SK-N-SH (cell line): ENCODE measurements around the gene PCSK2.

Experiments
- CHD2 ChIP-seq: fragments of 150-350 bp; IDR thresholded peaks from 2 replicates; pipeline ENCODE4 v1.6.1; 2018; ENCODE audit warnings: low read length; ENCODE audit not compliant: partially characterized antibody
- CTCF ChIP-seq: fragments of 200-600 bp; sonication (generic); IDR thresholded peaks from 2 replicates; pipeline ENCODE4 v1.6.1; 2017; ENCODE audit warnings: antibody characterized with exemption, mild to moderate bottlenecking, moderate library complexity
- EP300 ChIP-seq, 2 experiments: IDR thresholded peaks; 2 replicates each; pipeline versions ENCODE4 v1.4.0 to v1.6.1; 2012; ENCODE audit warnings: borderline replicate concordance in 1 of 2, low read depth in 1 of 2, low read length in 1 of 2
- FOXJ3 ChIP-seq: sonication (generic); formaldehyde crosslinking; IDR thresholded peaks from 2 replicates; pipeline ENCODE4 v1.5.1; 2020; ENCODE audit warnings: mild to moderate bottlenecking, missing genetic modification reagents
- GABPA ChIP-seq: IDR thresholded peaks from 2 replicates; pipeline ENCODE4 v1.4.0; 2012; ENCODE audit warnings: low read depth, mild to moderate bottlenecking
- JUND ChIP-seq: IDR thresholded peaks from 2 replicates; pipeline ENCODE4 v1.4.0; 2012
- NFIC ChIP-seq: IDR thresholded peaks from 2 replicates; pipeline ENCODE4 v1.4.0; 2012; ENCODE audit warnings: borderline replicate concordance
- POLR2AphosphoS5 ChIP-seq: IDR thresholded peaks from 2 replicates; pipeline ENCODE4 v1.6.1; 2012; ENCODE audit warnings: low read depth, low read length
- RCOR1 ChIP-seq: fragments of 150-350 bp; IDR thresholded peaks from 2 replicates; pipeline ENCODE4 v1.6.1; 2017; ENCODE audit warnings: antibody characterized with exemption, low read length
- RFX5 ChIP-seq: IDR thresholded peaks from 2 replicates; pipeline ENCODE4 v1.6.1; 2012; ENCODE audit warnings: mild to moderate bottlenecking, improper control_type of control experiment, low read length
- SIN3A ChIP-seq: IDR thresholded peaks from 2 replicates; pipeline ENCODE4 v1.6.1; 2012; ENCODE audit warnings: low read depth, mild to moderate bottlenecking, low read length, moderate library complexity, borderline replicate concordance
- SMC3 ChIP-seq: IDR thresholded peaks from 2 replicates; pipeline ENCODE4 v1.6.1; 2012; ENCODE audit warnings: low read depth, low read length, improper control_type of control experiment
- TEAD4 ChIP-seq: IDR thresholded peaks from 2 replicates; pipeline ENCODE4 v1.4.0; 2012; ENCODE audit warnings: mild to moderate bottlenecking, borderline replicate concordance; ENCODE audit not compliant: insufficient read depth
- YY1 ChIP-seq: IDR thresholded peaks from 2 replicates; pipeline ENCODE4 v1.4.0; 2012; ENCODE audit warnings: low read depth, mild to moderate bottlenecking

GRCh38 chr20:17314264-17314663 lies 87.4 kb downstream of the PCSK2 start:
- TF ChIP-seq SIN3A (no peak), RCOR1 (no peak), POLR2AphosphoS5 (no peak), CTCF (no peak), GABPA (no peak), CHD2 (no peak), NFIC (no peak), YY1 (no peak), EP300 (IDR thresholded peaks at IDR 0.05; ENCODE audit: borderline replicate concordance in 1 of 2, low read depth in 1 of 2, low read length in 1 of 2) (no peak), JUND (no peak), FOXJ3 (no peak), TEAD4 (no peak), RFX5 (no peak), SMC3 (no peak)
